SK-N-SH treated with all-trans-retinoic acid at 6 μM for 48 hours (cell line): ENCODE results near the gene CMC2.

Experiments used
- ARNTL ChIP-seq: fragments of 450-650 bp; formaldehyde crosslinking; IDR thresholded peaks from 2 replicates; pipeline ENCODE4 v1.5.0; 2020; ENCODE audit warnings: low read depth, mild to moderate bottlenecking, moderate library complexity, borderline replicate concordance
- CSRNP3 ChIP-seq: fragments of 250-450 bp; sonication (Bioruptor Pico); IDR thresholded peaks from 2 replicates; pipeline ENCODE4 v1.5.1; 2021; ENCODE audit warnings: mild to moderate bottlenecking, moderate library complexity
- ISL1 ChIP-seq: fragments of 250-450 bp; sonication (Bioruptor Pico); IDR thresholded peaks from 2 replicates; pipeline ENCODE4 v2.1.2; 2022; ENCODE audit warnings: mild to moderate bottlenecking, moderate library complexity
- POU6F1 ChIP-seq: fragments of 250-450 bp; sonication (Bioruptor Pico); IDR thresholded peaks from 2 replicates; pipeline ENCODE4 v1.8.0; 2021; ENCODE audit warnings: low read depth, mild to moderate bottlenecking, moderate library complexity, borderline replicate concordance
- PPARA ChIP-seq: fragments of 250-450 bp; sonication (Bioruptor Pico); IDR thresholded peaks from 2 replicates; pipeline ENCODE4 v1.5.0; 2020; ENCODE audit warnings: mild to moderate bottlenecking, borderline replicate concordance
- RARB ChIP-seq: fragments of 250-450 bp; sonication (Bioruptor Pico); IDR thresholded peaks from 2 replicates; pipeline ENCODE4 v1.8.0; 2021; ENCODE audit warnings: mild to moderate bottlenecking, moderate library complexity
- TOX ChIP-seq: fragments of 250-450 bp; sonication (Bioruptor Pico); IDR thresholded peaks from 2 replicates; pipeline ENCODE4 v1.8.0; 2021; ENCODE audit warnings: mild to moderate bottlenecking, moderate library complexity, borderline replicate concordance
- ZC3H10 ChIP-seq: fragments of 250-450 bp; sonication (Bioruptor Pico); IDR thresholded peaks from 2 replicates; pipeline ENCODE4 v1.5.1; 2021; ENCODE audit warnings: mild to moderate bottlenecking, moderate library complexity
- ZFP3 ChIP-seq: fragments of 250-450 bp; sonication (Bioruptor Pico); IDR thresholded peaks from 2 replicates; pipeline ENCODE4 v1.5.0; 2020; ENCODE audit warnings: mild to moderate bottlenecking, moderate library complexity
- ZFP30 ChIP-seq: fragments of 450-650 bp; formaldehyde crosslinking; IDR thresholded peaks from 2 replicates; pipeline ENCODE4 v1.5.0; 2022; ENCODE audit warnings: mild to moderate bottlenecking, moderate library complexity
- TF ChIP-seq, protein P1 (sequence below): fragments of 250-450 bp; sonication (Bioruptor Pico); IDR thresholded peaks from 2 replicates; pipeline ENCODE4 v1.8.0; 2020; ENCODE audit warnings: mild to moderate bottlenecking, moderate library complexity, borderline replicate concordance

DNA sequence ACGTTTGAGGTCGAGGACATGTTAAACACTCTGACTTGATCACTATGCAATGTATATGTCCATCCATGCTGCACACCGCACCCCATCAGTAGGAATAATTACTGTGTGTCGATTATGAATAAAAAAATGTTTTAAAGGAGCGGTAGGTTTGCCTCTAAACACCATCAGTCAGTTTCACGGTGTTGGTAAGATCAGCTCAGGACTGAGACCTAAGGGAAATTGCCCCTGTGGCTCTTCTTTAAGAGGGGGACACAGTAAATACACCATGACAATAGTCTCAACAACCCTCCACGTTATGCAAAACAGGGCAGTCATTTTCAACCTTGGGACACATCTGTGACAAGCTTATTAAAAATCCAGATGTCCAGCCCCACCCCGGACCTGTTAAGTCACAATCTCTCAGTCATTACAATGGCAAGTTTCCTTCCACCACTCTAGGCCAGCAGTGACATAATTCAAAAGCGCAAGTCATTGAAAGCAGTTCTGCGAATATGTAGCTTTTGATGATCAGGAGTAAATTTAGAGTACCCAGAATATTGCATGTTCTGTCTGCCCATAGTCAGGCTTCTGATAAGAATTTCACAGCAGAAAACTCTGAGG, 30.2 kb upstream of the CMC2 start:
- no peak for TF ChIP-seq ISL1 (CRISPR knock-in tag)
- TF ChIP-seq, protein P1, sequence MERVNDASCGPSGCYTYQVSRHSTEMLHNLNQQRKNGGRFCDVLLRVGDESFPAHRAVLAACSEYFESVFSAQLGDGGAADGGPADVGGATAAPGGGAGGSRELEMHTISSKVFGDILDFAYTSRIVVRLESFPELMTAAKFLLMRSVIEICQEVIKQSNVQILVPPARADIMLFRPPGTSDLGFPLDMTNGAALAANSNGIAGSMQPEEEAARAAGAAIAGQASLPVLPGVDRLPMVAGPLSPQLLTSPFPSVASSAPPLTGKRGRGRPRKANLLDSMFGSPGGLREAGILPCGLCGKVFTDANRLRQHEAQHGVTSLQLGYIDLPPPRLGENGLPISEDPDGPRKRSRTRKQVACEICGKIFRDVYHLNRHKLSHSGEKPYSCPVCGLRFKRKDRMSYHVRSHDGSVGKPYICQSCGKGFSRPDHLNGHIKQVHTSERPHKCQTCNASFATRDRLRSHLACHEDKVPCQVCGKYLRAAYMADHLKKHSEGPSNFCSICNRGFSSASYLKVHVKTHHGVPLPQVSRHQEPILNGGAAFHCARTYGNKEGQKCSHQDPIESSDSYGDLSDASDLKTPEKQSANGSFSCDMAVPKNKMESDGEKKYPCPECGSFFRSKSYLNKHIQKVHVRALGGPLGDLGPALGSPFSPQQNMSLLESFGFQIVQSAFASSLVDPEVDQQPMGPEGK, result no peak
- TF ChIP-seq POU6F1 (CRISPR knock-in tag), result no peak
- no peak for TF ChIP-seq PPARA
- TF ChIP-seq ARNTL, result no peak
- TF ChIP-seq CSRNP3, result no peak
- TF ChIP-seq ZFP30, result no peak
- no peak for TF ChIP-seq ZFP3 (CRISPR knock-in tag)
- TF ChIP-seq TOX (CRISPR knock-in tag), result no peak
- no peak for TF ChIP-seq ZC3H10
- TF ChIP-seq RARB, result no peak
